ENCODE results near the gene CXCL6.

Gene CXCL6

DNA sequence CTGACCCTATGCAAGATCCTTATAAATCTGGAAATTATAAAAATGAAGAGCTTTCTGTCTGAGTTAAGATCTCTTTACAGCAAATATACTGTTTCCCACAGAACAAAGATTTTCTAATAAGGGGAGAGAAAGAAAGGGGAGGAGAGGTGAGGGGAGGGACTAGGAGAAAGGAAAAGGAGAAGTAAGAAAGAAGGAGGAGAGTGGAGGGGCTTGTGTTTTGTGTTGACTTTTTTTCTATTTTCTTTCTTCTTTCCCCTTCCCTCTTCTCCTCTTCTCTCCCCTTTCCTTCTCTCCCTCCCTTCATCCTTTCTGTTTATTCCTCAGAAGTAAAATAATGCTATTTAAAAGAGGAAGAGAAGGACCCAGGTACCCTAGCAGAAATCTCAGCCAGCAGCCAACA lies 6.2 kb downstream of the CXCL6 start:
- no peak for DNase-seq (ENCODE audit: low read depth)

DNA sequence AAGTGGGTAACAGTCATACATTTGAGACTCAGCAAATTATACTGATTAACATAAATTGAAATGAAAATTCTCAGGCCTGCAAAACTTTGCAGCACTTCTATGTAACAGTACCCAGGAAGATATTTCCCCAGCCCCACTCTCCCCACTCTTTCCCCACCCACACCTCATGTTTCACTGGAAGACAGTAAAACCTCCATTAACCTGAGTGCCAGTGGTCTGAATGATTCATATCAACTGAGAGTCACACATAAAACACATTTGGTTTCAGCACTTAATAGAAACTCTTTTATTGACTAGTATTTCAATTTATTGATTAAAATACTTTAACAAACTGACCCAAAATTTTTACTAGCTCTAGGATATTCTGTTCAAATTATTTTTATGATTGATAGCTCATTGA lies 6.9 kb downstream of the CXCL6 start:
- peak; percentile 72 for DNase-seq (ENCODE audit: low read depth)

DNA sequence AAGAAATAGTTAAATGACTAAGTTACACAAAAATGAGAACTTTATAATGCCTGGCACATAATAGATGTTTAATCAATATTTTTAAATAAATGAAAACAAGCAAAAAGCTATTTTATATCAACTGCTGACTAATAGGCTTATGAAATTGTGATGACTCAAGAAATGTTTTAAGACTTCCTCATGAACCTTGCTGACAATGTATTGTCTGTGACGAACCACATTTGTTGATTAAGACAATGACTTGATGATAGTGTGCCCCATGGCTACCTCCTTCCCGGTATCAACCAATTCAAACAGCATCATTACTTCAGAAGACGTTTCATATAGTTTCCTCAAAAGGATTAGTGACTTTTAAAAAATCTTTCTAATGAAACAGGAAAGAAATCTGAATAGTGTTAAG lies 7.9 kb downstream of the CXCL6 start:
- peak; percentile 88 for DNase-seq (ENCODE audit: low read depth)

DNA sequence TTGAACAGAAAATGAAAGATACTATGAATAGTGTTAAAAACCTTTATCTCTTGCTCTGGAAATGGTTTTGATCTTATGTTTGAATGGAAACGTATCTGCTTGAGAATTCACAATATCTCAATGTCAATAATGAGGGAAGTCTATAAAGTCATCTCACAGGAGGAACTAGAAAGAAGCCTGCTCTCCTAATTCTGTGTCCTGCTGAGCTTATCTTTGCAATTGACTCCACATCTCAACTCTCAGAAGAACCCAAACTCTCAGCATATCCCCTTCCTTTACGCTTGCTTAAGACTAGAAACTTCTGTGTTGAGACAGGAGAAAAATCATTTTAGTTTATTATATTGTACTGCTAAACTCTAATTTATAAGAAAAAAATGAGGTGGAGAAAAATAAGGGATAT lies 8.3 kb downstream of the CXCL6 start:
- DNase-seq (ENCODE audit: low read depth), result no peak

DNA sequence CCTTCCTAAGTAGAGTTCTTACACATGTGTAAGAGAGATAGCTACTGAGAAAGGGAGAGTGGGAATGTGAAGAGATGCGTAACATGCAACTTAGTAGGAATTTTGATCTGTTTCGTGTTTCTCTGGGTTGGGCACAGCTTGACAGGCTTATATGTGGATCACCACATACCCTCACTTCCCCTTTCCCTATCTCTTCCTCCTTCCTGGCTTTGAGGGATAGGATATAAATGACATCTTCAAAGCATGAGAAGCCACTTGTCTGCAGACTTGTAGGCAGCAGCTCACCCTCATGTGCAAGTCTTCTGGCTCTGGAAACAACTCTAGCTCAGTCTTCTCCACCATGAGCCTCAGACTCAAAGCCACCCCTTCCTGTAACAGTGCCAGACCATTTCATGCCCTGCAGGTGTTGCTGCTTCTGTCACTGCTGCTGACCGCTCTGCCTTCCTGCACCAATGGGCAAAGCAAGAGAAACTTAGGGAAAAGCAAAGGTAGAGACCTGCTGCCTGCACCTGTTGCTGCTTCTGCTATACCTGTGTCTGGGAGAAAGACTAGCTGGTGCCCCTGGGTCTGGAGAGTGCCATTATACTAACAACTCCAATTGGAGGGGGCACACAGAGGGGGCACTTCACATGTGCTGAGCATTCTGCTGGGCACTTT lies 11.2 kb downstream of the CXCL6 start:
- DNase-seq (ENCODE audit: low read depth), result no peak

DNA sequence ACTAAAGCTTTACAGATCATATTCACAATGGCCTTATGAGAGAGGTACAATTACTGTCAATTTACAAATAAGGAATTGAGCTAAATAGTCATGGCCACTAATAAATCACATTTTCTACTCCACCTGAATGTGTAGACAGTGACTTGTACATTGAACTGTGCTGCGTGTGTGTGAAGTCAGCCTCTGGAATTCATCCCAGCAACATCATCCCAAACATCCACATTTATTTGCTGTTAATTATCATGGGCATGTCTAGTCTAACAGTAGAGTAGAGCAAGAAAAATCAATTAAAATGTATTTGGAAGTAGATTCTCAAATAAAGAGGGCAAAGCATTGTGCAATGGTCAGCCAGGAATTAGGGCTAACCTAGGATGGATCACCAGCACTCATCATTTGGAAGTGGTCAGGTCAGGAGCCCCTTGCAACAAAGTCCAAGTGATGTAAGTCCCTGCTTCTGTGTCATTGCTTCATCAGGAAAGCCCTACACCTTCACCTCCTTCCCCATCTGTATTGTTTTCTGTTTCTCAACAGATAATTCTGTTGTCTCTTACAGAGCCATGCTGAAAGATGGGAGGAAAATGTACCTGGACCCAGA lies 11.8 kb downstream of the CXCL6 start:
- no peak for DNase-seq (ENCODE audit: low read depth)

DNA sequence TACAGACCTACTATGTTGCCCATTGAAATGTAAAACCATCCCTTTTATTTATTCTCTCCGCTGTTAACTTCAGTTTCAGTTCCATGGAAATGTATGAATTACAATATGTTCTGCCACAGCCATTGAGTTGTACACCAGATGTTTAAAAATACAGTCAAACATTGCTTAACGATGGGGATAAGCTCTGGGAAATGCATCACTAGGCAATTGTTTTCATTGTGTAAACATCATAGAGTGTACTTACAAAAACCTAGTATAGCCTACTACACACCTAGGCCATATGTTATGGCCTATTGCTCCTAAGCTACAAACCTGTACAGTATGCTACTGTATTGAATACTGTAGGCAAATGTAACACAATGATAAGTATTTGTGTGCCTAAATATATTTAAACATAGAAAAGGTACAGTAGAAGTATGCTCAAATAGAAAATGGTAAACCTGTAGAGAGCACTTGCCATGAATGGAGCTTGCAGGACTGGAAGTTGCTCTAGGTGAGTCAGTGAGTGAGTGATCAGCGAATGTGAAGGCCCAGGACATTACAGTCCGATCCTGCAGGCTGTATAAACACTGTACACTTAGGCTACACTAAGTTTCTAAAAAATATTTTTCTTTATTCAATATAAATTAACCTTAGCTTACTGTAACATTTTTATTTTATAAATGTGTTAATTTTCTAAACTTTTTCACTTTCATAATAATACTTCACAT lies 13.9 kb downstream of the CXCL6 start:
- DNase-seq (ENCODE audit: low read depth), result no peak

DNA sequence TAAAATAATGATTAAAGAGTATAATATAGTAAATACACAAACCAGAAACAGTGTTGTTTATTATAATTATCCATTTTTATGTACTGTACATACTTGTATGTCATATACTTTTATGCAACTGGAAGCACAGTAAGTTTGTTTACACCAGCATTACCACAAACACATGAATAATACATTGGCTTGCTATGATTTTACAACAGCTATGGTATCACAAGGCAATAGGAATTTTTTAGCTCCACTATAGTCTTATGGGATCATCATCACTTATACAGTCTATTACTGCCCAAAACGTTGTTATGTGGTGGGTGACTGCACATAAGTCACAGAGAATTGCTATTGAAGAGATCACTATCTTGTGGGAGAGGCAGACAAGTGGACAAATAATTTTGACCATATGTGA lies 14.8 kb downstream of the CXCL6 start:
- peak; percentile 59 for DNase-seq (ENCODE audit: low read depth)

DNA sequence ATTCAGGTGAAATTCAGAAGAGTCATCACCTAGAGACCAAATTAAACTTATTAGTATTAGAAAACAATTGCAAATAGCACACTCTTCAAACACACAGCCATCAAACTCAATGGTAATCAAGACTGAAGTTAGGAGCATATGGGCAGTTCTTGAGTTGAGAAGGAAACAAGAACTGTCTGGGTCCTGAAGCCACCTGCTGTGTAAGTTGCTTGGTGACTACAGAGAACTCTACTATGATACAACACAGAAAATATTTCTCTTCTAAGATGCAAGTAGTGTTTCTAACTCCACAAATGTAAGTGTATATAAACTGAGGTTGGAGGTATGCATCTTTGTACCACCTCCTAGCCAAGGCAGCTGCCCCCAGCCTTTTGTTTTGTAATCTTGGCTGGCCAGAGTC lies 16.3 kb downstream of the CXCL6 start:
- no peak for DNase-seq (ENCODE audit: low read depth)

DNA sequence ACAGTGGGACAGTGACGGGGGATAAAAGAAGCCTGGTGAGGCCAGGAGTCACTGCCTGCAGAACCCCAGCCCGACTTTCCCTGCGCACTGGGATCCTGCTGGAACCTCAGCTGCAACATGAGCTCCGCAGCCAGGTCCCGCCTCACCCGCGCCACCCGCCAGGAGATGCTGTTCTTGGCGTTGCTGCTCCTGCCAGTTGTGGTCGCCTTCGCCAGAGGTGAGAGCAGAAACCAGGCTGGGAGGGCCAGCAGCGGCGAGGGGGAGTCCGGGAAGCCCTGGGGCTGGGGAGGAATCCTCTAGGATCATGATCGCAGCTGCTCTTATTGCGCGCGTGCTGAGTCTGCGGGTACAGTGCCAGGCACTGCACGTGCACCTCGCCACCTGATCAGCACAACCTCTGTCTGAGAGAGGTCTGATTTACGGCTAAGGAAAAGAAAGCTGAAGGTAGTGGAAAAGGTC lies 16.8 kb downstream of the CXCL6 start, which contains the start of gene PF4V1:
Gene PF4V1, plus strand, starts transcription at position 51 of the 459 bp plus-strand sequence. Its CDS starts 67 bp downstream, at position 118.
- DNase-seq (ENCODE audit: low read depth), result no peak

DNA sequence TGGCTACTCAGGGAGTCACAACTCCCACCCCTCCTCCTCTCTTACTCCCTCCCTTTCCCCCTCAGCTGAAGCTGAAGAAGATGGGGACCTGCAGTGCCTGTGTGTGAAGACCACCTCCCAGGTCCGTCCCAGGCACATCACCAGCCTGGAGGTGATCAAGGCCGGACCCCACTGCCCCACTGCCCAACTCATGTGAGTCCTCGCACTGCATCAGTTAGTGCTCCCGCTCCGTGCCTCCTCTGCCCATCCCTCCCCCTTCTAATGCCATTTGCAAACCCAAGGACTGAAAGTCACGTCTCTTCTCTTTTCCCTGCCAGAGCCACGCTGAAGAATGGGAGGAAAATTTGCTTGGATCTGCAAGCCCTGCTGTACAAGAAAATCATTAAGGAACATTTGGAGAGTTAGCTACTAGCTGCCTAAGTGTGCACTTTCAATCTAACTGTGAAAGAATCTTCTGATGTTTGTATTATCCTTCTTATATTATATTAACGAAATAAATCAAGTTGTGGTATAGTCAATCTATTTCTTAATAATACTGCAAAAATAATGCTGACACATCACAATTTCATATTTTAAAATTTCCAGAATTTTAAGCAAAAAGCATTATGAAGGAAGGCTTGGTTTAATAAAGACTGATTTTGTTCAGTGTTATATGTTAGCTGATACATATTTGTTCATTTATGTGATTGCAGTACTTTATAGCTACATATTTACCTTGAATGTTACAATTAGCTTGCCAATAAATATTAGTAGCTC lies 17.4 kb downstream of the CXCL6 start:
- no peak for DNase-seq (ENCODE audit: low read depth)

DNA sequence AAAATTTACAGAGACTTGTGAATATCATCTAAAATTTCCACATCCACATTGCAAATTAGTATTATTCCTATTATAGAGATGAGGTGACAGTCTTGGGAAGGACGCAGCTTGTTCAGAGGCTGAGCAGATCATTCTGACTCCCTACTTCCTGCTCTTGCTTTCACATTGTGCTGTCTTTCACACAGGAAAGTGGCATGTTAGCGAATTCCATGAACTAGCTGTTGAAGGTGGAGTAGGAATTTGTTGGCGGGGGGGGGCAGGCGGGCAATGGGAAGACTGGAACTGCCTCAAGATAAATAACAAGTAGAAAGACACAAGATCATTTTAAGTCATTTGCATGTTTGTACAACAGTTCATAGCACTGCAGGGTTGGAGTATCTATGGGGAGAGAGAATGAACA lies 18.9 kb downstream of the CXCL6 start:
- DNase-seq (ENCODE audit: low read depth), result no peak

DNA sequence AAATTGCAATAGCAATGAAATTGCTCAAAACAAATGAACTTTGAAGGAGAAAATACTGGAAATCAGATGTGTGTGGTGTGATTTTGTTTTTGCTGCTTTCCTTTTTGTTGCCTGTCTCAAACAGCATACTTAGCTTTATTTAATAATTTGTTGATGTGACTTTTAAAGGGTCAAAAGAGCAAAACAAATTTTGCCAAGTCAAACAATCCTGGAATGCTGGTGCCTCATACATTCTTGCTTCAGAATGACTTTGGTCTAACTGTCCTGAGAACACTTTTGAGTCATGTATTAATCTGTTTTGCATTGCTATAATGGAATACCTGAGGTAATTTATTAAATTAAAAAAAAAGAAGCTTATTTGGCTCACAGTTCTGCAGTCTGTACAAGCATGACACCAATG lies 20.0 kb downstream of the CXCL6 start:
- no peak for DNase-seq (ENCODE audit: low read depth)

DNA sequence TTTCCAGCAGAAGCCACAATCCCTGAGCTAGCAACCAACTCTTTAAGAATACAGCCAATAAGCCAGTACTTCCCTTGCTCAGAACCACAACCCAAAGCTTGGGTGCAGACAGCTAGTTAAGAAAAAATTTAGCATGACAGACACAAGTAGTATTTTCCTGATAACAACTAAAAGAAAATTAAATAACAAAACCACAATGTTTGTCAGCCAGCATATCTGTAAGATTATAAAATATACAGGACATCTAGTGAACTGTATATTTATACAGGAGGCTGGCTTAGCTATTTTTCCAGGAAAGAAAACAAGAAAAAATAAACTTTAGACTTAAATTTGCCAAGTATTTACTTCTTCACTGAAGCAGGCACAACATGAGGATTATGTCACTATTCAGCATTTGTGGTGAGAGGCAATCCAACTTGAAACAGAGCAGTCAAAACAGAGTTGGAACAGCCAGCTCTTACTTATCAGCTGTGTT lies 23.2 kb downstream of the CXCL6 start:
- DNase-seq (ENCODE audit: low read depth), result peak; percentile 97

DNA sequence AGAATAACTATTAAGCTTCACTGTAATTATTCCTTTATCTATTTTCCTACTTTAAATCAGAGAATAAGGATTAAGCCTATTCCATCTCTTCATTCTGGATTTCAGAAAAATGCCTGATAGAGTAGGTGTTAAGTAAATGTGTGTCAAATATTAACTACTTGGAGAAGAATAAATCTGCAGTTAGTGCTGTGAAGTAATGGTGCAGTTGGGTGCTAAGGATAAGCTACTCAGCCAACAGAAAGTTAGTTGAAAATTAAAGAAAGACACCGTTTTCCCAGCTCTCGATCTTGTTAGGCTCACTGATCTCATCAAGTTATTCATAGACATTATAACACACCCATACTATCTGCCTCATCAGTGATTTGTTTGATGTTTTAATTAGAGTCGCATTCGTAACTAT lies 23.7 kb downstream of the CXCL6 start:
- no peak for DNase-seq (ENCODE audit: low read depth)

DNA sequence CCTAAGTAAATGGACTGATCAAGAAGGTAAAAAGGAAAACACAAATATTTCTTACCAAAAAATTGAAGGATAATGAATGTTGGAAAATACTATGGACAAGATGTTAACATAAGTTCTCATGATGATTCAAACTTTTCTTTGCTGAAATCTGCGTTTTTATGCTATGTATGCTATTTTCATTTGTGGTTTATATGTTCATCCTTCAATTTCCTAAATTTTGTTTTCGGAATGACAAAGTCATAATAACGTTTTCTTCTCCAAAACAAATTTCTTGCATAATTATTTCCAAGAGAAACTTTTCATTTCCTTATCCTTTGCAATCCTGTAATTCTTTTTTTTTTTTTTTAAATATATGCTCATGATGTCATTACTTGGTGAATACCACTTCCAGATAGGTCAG lies 24.4 kb downstream of the CXCL6 start:
- DNase-seq (ENCODE audit: low read depth), result no peak

DNA sequence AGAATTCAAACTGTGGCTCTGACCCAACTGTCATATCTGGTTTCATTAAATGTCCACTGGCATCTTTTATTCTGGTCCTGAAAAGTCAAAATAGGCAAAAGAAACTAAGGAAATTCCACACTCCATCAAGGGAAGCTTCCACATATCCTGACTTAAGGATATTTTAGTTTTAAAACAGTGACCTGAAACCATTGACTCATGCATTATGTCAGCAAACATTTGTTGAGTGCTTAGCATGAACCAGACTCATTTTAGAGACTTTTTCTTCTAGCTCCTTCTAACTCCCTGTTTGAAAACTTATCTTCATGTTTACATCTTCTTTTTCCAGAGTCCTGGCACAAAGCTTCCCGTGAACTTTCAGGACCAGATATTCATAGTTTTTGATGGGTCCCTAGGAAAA lies 25.8 kb downstream of the CXCL6 start:
- peak; percentile 61 for DNase-seq (ENCODE audit: low read depth)

DNA sequence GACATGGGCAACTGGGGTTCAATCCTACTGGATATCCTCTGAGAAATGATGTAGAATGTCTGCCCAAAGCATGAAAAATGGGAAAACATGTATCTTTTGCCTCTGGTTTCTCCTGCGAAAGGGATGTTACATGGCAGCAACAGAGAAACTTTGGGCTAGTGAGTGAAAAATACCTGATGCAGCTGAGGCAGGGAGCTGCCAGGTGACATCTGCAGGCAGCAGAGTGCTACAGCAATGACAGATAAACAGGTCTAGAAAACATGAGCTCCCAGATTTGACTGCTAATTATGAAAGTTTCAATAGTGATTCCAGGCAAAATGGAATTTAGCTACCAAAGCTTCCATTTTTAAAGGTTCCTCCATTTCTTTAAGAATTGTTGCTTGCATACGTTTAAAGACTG lies 27.9 kb downstream of the CXCL6 start:
- DNase-seq (ENCODE audit: low read depth), result no peak

DNA sequence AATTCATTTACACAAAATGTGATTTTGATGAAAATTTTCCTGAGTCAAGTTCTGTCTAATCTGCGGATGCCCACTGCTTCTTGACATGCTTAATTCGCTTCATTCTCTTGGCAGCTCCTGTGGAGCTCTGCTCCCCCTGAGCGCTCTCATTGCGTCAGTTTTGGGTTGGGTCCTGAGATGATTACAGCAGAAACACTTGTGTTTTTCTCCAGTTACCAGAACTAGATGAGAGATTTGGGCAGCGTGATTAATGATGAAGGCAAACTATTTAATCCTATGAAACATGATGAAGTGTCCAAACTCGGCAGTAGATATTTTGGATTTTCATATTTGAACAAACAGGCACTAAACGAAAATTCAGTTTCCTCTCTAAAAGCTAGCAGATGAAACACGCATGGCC lies 28.5 kb downstream of the CXCL6 start:
- DNase-seq (ENCODE audit: low read depth), result peak; percentile 66

DNA sequence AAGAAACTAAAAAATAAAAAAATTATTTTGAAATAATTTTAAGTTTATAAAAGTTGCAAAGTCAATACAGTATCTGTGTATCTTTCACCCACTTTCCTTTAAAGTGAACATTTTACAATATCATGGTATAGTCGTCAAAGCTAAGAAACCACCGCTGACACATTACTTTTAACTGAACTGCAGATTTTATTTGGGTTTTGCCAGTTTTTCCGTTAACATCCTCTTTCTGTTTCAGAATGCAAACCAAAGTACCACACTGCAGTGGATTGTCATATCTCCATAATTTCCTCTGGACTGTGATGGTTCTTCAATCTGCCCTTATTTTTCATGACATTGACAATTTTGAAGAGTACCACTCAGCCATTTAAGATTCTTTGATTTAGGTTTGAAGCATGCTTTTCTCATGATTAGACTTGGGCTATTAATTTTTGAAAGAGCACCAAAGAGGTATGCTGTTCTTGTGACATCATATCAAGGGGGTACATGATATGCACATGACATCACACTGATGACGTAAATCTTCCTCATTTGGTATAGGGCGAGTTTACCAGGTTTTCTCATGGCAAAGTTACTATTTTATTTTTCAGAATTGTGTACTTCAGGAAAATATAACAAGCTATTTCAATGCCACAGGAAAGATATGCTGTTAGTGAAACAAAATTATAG lies 29.1 kb downstream of the CXCL6 start:
- no peak for DNase-seq (ENCODE audit: low read depth)

DNA sequence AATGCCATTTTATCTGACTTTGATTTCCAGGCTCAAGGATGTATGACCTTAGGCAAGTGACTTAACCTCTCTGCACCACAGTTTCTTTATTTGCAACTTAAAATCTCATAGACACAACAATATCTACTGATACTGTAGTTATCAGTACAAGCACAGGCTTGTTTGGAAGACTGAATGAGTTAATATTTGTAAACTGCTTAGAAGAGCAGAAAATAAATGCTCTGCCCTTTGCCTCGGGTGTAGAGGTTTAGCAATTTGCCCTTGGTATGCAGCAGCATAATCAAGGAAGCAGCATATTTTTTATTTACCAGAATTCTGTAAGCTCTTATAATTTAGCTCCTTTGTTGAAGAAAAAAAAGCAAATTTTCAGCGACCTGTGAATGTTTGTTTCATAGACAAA lies 29.8 kb downstream of the CXCL6 start:
- no peak for DNase-seq (ENCODE audit: low read depth)

DNA sequence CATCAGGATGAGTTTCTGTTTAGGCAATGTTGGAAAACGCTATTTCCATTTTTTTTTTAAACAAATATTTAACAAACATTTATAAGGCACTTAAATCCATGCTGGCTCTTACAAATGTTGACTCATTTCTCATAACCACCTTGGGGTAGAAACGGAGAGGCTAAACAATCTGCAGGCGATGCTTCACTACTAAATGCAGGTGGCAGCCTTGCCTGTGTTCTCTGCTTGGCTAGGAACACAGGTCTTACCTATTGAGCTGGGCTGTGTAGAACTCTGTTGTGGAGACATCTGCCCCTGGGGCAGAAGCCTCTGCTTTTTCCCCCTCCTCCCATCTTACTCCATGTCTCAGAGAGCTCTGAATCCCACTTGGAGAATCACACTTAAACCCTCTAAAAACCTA lies 31.3 kb downstream of the CXCL6 start:
- peak; percentile 72 for DNase-seq (ENCODE audit: low read depth)
